IMR-90 (cell line): ENCODE measurements around the gene GRID1. TPM values are rescaled to one million over a fixed set of nuclear protein-coding genes. Genes with fewer than 3 reads are reported as not detected.

Experiments
- ATAC-seq: fragments of 200-7000 bp; cut with Tn5 transposase; 2 replicates; pipeline ENCODE4 v1.9.1; 2020; ENCODE audit warnings: low read depth, mild to moderate bottlenecking, moderate library complexity
- BruUV-seq: library from RNA; stranded (reverse); fragments of 400-500 nt; replicated peaks from 2 replicates; lab custom pipeline; 2021; lab: Mats Ljungman, UMichigan
- CTCF ChIA-PET: fragments of 300-600 bp; formaldehyde crosslinking; extraction: SDS; loops from one replicate; lab custom pipeline; 2021; ENCODE audit warnings: antibody characterized with exemption; lab: Yijun Ruan, JAX
- POLR2A ChIA-PET: fragments of 300-600 bp; sonication (Branson Sonifier 250); formaldehyde crosslinking; loops from one replicate; lab custom pipeline; 2022; ENCODE audit warnings: antibody characterized with exemption; ENCODE audit not compliant: unreplicated experiment; lab: Charles Lee
- DNase-seq: peaks from one replicate; pipeline ENCODE4 v3.0.0; 2013
- H2AFZ ChIP-seq: replicated peaks from 2 replicates; pipeline ENCODE3; 2013; ENCODE audit warnings: low read length, mild to moderate bottlenecking; ENCODE audit not compliant: poor library complexity
- H2AK5ac ChIP-seq: 2 replicates; pipeline ENCODE4 v1.6.1; 2013; ENCODE audit warnings: low read depth, low read length, inconsistent platforms
- H2AK9ac ChIP-seq: replicated peaks from 2 replicates; pipeline ENCODE3; 2013; ENCODE audit warnings: mild to moderate bottlenecking, low read depth, low read length, moderate library complexity; ENCODE audit not compliant: poor library complexity
- H2BK120ac ChIP-seq: 2 replicates; pipeline ENCODE4 v1.6.1; 2013; ENCODE audit warnings: low read depth, low read length, inconsistent platforms
- H2BK15ac ChIP-seq: 3 replicates; pipeline ENCODE4 v1.6.1; 2013; ENCODE audit warnings: low read depth, low read length, inconsistent platforms
- H2BK20ac ChIP-seq: 2 replicates; pipeline ENCODE4 v1.6.1; 2013; ENCODE audit warnings: low read depth, mild to moderate bottlenecking, inconsistent platforms, low read length, moderate library complexity
- H2BK5ac ChIP-seq: 2 replicates; pipeline ENCODE4 v1.6.1; 2013; ENCODE audit warnings: mild to moderate bottlenecking, low read depth, low read length, inconsistent platforms; ENCODE audit not compliant: poor library complexity, severe bottlenecking
- H3K14ac ChIP-seq: replicated peaks from 2 replicates; pipeline ENCODE4 v1.6.1; 2013; ENCODE audit warnings: low read depth, low read length, inconsistent platforms
- H3K18ac ChIP-seq: 2 replicates; pipeline ENCODE4 v1.6.1; 2013; ENCODE audit warnings: low read depth, low read length, control low read depth
- H3K23ac ChIP-seq: 2 replicates; pipeline ENCODE4 v1.6.1; 2013; ENCODE audit warnings: low read depth, low read length, inconsistent platforms
- H3K27ac ChIP-seq: 2 replicates; pipeline ENCODE4 v1.5.1; 2013; ENCODE audit warnings: mild to moderate bottlenecking, control low read depth, low read length; ENCODE audit not compliant: insufficient read depth
- H3K27me3 ChIP-seq: 2 replicates; pipeline ENCODE4 v1.6.1; 2013; ENCODE audit warnings: low read length; ENCODE audit not compliant: control insufficient read depth, insufficient read depth
- H3K36me3 ChIP-seq: 2 replicates; pipeline ENCODE4 v1.6.1; 2013; ENCODE audit warnings: low read length, mixed read lengths; ENCODE audit not compliant: control insufficient read depth, insufficient read depth
- H3K4ac ChIP-seq: 2 replicates; pipeline ENCODE4 v1.6.1; 2013; ENCODE audit warnings: low read depth, low read length, inconsistent platforms
- H3K4me1 ChIP-seq: 2 replicates; pipeline ENCODE4 v1.6.1; 2013; ENCODE audit warnings: low read length, mixed read lengths; ENCODE audit not compliant: control insufficient read depth, insufficient read depth
- H3K4me2 ChIP-seq: 2 replicates; pipeline ENCODE4 v1.6.1; 2013; ENCODE audit warnings: low read depth, mild to moderate bottlenecking, control low read depth, low read length, moderate library complexity
- H3K4me3 ChIP-seq: 2 replicates; pipeline ENCODE4 v1.5.1; 2013; ENCODE audit warnings: low read depth, mild to moderate bottlenecking, control low read depth, low read length, moderate library complexity; ENCODE audit not compliant: insufficient read depth
- H3K56ac ChIP-seq: 2 replicates; pipeline ENCODE4 v1.6.1; 2013; ENCODE audit warnings: low read length, inconsistent platforms; ENCODE audit not compliant: insufficient read depth; ENCODE audit errors: extremely low read depth
- H3K79me1 ChIP-seq, 2 experiments: 2 replicates each; pipeline ENCODE4 v1.6.1; 2013; ENCODE audit warnings: low read length in 2 of 2, inconsistent platforms in 1 of 2, low read depth in 1 of 2
- H3K9ac ChIP-seq: 2 replicates; pipeline ENCODE4 v1.6.1; 2013; ENCODE audit warnings: low read depth, low read length, control low read depth
- H3K9me1 ChIP-seq: 2 replicates; pipeline ENCODE4 v1.6.1; 2013; ENCODE audit warnings: low read length, inconsistent platforms; ENCODE audit not compliant: insufficient read depth
- H3K9me3 ChIP-seq: 2 replicates; pipeline ENCODE4 v1.6.1; 2013; ENCODE audit warnings: low read length; ENCODE audit not compliant: control insufficient read depth, insufficient read depth
- H4K20me1 ChIP-seq: 2 replicates; pipeline ENCODE4 v1.6.1; 2013; ENCODE audit warnings: low read length, inconsistent platforms; ENCODE audit not compliant: insufficient read depth
- H4K5ac ChIP-seq: 2 replicates; pipeline ENCODE4 v1.6.1; 2013; ENCODE audit warnings: mild to moderate bottlenecking, low read depth, low read length, control low read depth
- H4K8ac ChIP-seq, 2 experiments: 2 replicates each; pipeline ENCODE4 v1.6.1; 2013; ENCODE audit warnings: low read depth in 2 of 2, low read length in 2 of 2, control low read depth in 1 of 2, inconsistent platforms in 1 of 2
- H4K91ac ChIP-seq: 2 replicates; pipeline ENCODE4 v1.6.1; 2013; ENCODE audit warnings: low read depth, low read length, inconsistent platforms; ENCODE audit not compliant: insufficient read depth
- CEBPB ChIP-seq: IDR thresholded peaks from 2 replicates; pipeline ENCODE4 v1.6.1; 2012; ENCODE audit warnings: low read depth, low read length, improper control_type of control experiment
- CHD1 ChIP-seq: IDR thresholded peaks from 2 replicates; pipeline ENCODE4 v1.6.1; 2012; ENCODE audit warnings: low read depth, low read length, improper control_type of control experiment
- MAZ ChIP-seq: IDR thresholded peaks from 2 replicates; pipeline ENCODE4 v1.6.1; 2012; ENCODE audit warnings: low read depth, mild to moderate bottlenecking, low read length, improper control_type of control experiment, moderate library complexity, borderline replicate concordance
- POLR2A ChIP-seq: IDR thresholded peaks from 2 replicates; pipeline ENCODE4 v1.6.1; 2012; ENCODE audit warnings: mild to moderate bottlenecking, low read depth, low read length
- RAD21 ChIP-seq: IDR thresholded peaks from 2 replicates; pipeline ENCODE4 v1.6.1; 2012; ENCODE audit warnings: low read length, improper control_type of control experiment
- RCOR1 ChIP-seq: IDR thresholded peaks from 2 replicates; pipeline ENCODE4 v1.6.1; 2012; ENCODE audit warnings: mild to moderate bottlenecking, low read length, improper control_type of control experiment; ENCODE audit not compliant: insufficient replicate concordance
- WGBS, 2 experiments: methylation state at CpG; one replicate each; pipeline versions ENCODE4 v1.1.5 to v1.1.7; 2013; ENCODE audit warnings: missing lambda C conversion rate in 2 of 2; ENCODE audit not compliant: insufficient read length in 1 of 2; ENCODE audit errors: extremely low coverage in 2 of 2; 5-methylcytosine and 5-hydroxymethylcytosine counted together
- dilution Hi-C: fragments of 300-500 bp; cut with HindIII; formaldehyde crosslinking; loops from one replicate; pipeline ENCODE4 v1.14.3; 2018; ENCODE audit warnings: low sequenced_read_pairs; ENCODE audit not compliant: unreplicated experiment
- in situ Hi-C: fragments of 300-500 bp; cut with MboI; formaldehyde crosslinking; loops from 3 replicates; pipeline ENCODE4 v1.14.3; 2019; ENCODE audit warnings: low sequenced_read_pairs, inconsistent platforms, mixed read lengths
- intact Hi-C: fragments of 100-400 bp; cut with micrococcal nuclease; formaldehyde crosslinking; loops from 2 replicates; pipeline ENCODE4 v1.10.0; 2022
- polyA plus RNA-seq, 3 experiments: library from polyadenylated mRNA; depleted of rRNA; stranded (reverse); fragments of >200 nt; gene quantifications; 2 replicates each; pipeline ENCODE4 v1.2.3, GENCODE V29; 2012; ENCODE audit warnings: low replicate concordance in 1 of 3
- total RNA-seq: library from RNA; depleted of rRNA; stranded (reverse); fragments of >200 nt; gene quantifications from 2 replicates; pipeline ENCODE4 v1.2.3, GENCODE V29; 2012
- TF ChIP-seq, protein P1 (sequence below): conservative IDR thresholded peaks from 2 replicates; pipeline ENCODE4 v1.5.1; 2012; ENCODE audit warnings: mild to moderate bottlenecking, low read depth, low read length, improper control_type of control experiment
- TF ChIP-seq, protein P2 (sequence below): fragments of 150-350 bp; IDR thresholded peaks from 2 replicates; pipeline ENCODE4 v1.6.1; 2016; ENCODE audit warnings: low read depth, mild to moderate bottlenecking, low read length, moderate library complexity, borderline replicate concordance
- TF ChIP-seq, protein P3 (sequence below): fragments of 150-350 bp; IDR thresholded peaks from 2 replicates; pipeline ENCODE4 v1.6.1; 2017; ENCODE audit warnings: mild to moderate bottlenecking, antibody characterized with exemption, low read length, low read depth

The GRID1 gene
- total and polyA plus RNA-seq, 2 of the 4 experiments (the other 2 are of a cell fraction), result not detected

DNA sequence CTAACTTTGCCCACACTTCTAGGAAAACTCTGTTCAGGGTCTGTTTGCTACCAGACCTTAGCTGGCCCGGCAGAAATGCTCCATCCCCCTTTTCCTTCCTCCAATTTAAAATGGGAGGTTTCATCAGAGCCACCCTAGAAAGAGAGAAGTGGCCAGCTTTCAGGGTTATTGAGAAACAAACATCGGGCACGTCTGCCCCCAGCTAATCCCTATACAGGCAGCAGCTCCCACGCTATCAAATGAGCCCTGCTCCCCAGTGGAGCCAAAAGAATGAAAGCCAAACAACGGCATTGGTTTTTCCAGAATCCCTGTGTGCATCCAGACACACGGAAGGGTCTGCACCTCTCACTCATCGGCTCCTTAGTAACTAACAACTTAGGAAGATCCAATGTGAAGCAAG lies 132.5 kb downstream of the GRID1 start:
- H3K79me1 ChIP-seq, result no peaks in the 10 kb centered on the region
- H3K27me3 ChIP-seq, result peaks cover 1% of the 10 kb centered on the region; the same call in 1 of the 2 replicates
- no peak overlapping the region for H2BK5ac ChIP-seq
- intact Hi-C loops (no loop called here), dilution Hi-C loops (no loop called here), in situ Hi-C loops (no loop called here)
- 13% methylated on average over 3 of the region's 7 CpGs; no CpG with 5 or more reads in 1 of the 2 experiments for WGBS, 2 experiments
- no peak overlapping the region for H4K91ac ChIP-seq
- no peaks in the 10 kb centered on the region for H3K9me1 ChIP-seq
- no peak overlapping the region for H3K27ac ChIP-seq
- H3K36me3 ChIP-seq, result no peaks in the 10 kb centered on the region
- no peaks in the 10 kb centered on the region for H3K4me1 ChIP-seq
- no peak overlapping the region for H2BK15ac ChIP-seq
- no peak overlapping the region for H2AFZ ChIP-seq
- ATAC-seq (no peak), DNase-seq (no peak)
- ChIA-PET POLR2A (no interaction called here), CTCF (no interaction called here)
- BruUV-seq, result no TSS peak
- no peak overlapping the region for H4K8ac ChIP-seq
- no peak overlapping the region for H3K4me3 ChIP-seq
- no peak overlapping the region for H3K18ac ChIP-seq
- no peak overlapping the region for H4K5ac ChIP-seq
- no peak overlapping the region for H3K23ac ChIP-seq
- TF ChIP-seq RCOR1 (no peak), POLR2A (no peak), CEBPB (no peak), CHD1 (no peak), RAD21 (no peak), MAZ (no peak)
- TF ChIP-seq, protein P1, sequence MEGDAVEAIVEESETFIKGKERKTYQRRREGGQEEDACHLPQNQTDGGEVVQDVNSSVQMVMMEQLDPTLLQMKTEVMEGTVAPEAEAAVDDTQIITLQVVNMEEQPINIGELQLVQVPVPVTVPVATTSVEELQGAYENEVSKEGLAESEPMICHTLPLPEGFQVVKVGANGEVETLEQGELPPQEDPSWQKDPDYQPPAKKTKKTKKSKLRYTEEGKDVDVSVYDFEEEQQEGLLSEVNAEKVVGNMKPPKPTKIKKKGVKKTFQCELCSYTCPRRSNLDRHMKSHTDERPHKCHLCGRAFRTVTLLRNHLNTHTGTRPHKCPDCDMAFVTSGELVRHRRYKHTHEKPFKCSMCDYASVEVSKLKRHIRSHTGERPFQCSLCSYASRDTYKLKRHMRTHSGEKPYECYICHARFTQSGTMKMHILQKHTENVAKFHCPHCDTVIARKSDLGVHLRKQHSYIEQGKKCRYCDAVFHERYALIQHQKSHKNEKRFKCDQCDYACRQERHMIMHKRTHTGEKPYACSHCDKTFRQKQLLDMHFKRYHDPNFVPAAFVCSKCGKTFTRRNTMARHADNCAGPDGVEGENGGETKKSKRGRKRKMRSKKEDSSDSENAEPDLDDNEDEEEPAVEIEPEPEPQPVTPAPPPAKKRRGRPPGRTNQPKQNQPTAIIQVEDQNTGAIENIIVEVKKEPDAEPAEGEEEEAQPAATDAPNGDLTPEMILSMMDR, result no peak
- TF ChIP-seq, protein P2, sequence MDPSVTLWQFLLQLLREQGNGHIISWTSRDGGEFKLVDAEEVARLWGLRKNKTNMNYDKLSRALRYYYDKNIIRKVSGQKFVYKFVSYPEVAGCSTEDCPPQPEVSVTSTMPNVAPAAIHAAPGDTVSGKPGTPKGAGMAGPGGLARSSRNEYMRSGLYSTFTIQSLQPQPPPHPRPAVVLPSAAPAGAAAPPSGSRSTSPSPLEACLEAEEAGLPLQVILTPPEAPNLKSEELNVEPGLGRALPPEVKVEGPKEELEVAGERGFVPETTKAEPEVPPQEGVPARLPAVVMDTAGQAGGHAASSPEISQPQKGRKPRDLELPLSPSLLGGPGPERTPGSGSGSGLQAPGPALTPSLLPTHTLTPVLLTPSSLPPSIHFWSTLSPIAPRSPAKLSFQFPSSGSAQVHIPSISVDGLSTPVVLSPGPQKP, result no peak
- TF ChIP-seq, protein P3, sequence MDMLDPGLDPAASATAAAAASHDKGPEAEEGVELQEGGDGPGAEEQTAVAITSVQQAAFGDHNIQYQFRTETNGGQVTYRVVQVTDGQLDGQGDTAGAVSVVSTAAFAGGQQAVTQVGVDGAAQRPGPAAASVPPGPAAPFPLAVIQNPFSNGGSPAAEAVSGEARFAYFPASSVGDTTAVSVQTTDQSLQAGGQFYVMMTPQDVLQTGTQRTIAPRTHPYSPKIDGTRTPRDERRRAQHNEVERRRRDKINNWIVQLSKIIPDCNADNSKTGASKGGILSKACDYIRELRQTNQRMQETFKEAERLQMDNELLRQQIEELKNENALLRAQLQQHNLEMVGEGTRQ, result no peak
- no peak overlapping the region for H3K4me2 ChIP-seq
- H3K14ac ChIP-seq, result no peak overlapping the region
- H4K20me1 ChIP-seq, result no peaks in the 10 kb centered on the region
- H3K56ac ChIP-seq, result no peak overlapping the region
- no peak overlapping the region for H2AK9ac ChIP-seq
- no peak overlapping the region for H2BK120ac ChIP-seq
- no peak overlapping the region for H3K4ac ChIP-seq
- H3K9me3 ChIP-seq, result no peaks in the 10 kb centered on the region
- no peak overlapping the region for H2BK20ac ChIP-seq
- no peak overlapping the region for H3K9ac ChIP-seq
- H2AK5ac ChIP-seq, result no peak overlapping the region
